ENCODE results near the gene MDM2.

GRCh38 chr12:68832504-68832867 lies 24.5 kb downstream of the MDM2 start:
- TF ChIP-seq POLR2A (IDR thresholded peaks at IDR 0.05) (no peak), CTCF (IDR thresholded peaks at IDR 0.05) (no peak)
